CD4-positive, alpha-beta T cell treated with Interleukin-10 for 1 hour (primary cell): ENCODE measurements around the gene MPPE1.
"Not testable (repeated sequence)": the region's sequence is repeated elsewhere in the genome, so short reads cannot be mapped to it uniquely, and the experiment has no call there.

Experiments
- DNase-seq: peaks from one replicate; pipeline ENCODE4 v3.0.0-alpha.2; 2020

MPPE1 gene

GRCh38 chr18:11908182-11909060, at the start of gene MPPE1:
MPPE1 (minus strand) TSS chr18:11908317; CDS start chr18:11897264, 11,053 bp downstream.
- DNase-seq: peak; percentile 86

GRCh38 chr18:11957636-11958035, 49.5 kb upstream of the MPPE1 start:
- DNase-seq: no peak

- no peak for DNase-seq
Observed at GRCh38 chr18:11956371-11957308, 48.5 kb upstream of the MPPE1 start.

- DNase-seq: no peak
Observed at GRCh38 chr18:11955239-11956029, 47.3 kb upstream of the MPPE1 start.

- DNase-seq: no peak
Observed at GRCh38 chr18:11953113-11953512, 45.0 kb upstream of the MPPE1 start.

GRCh38 chr18:11951390-11951851, 43.3 kb upstream of the MPPE1 start:
- DNase-seq: no peak

- DNase-seq: no peak
Observed at GRCh38 chr18:11950824-11951223, 42.7 kb upstream of the MPPE1 start.

- no peak for DNase-seq
Observed at GRCh38 chr18:11948852-11949523, 40.9 kb upstream of the MPPE1 start.

- peak; percentile 67 for DNase-seq
Observed at GRCh38 chr18:11947214-11948191, 39.4 kb upstream of the MPPE1 start.

GRCh38 chr18:11946756-11947155, 38.6 kb upstream of the MPPE1 start:
- DNase-seq: no peak

- DNase-seq: not testable (repeated sequence)
Observed at GRCh38 chr18:11945834-11946659, 37.9 kb upstream of the MPPE1 start.

GRCh38 chr18:11944786-11945185, 36.7 kb upstream of the MPPE1 start:
- DNase-seq: no peak

GRCh38 chr18:11944252-11944651, 36.1 kb upstream of the MPPE1 start:
- DNase-seq: no peak

- DNase-seq: no peak
Observed at GRCh38 chr18:11943551-11943950, 35.4 kb upstream of the MPPE1 start.

GRCh38 chr18:11940956-11941355, 32.8 kb upstream of the MPPE1 start:
- DNase-seq: no peak

- peak; percentile 80 for DNase-seq
Observed at GRCh38 chr18:11937874-11938478, 29.9 kb upstream of the MPPE1 start.

- no peak for DNase-seq
Observed at GRCh38 chr18:11932393-11932792, 24.3 kb upstream of the MPPE1 start.

GRCh38 chr18:11927497-11927896, 19.4 kb upstream of the MPPE1 start:
- DNase-seq: no peak

- DNase-seq: no peak
Observed at GRCh38 chr18:11925800-11926481, 17.8 kb upstream of the MPPE1 start.
